K562 (cell line): ENCODE data around the gene LYPD5. TPM values are rescaled to one million over a fixed set of nuclear protein-coding genes. Genes with fewer than 3 reads are reported as not detected.
A peak's percentile ranks its signal among the peaks of the same experiment; 100 is the strongest.

Source experiments
- ADNP ChIP-seq: fragments of 200-800 bp; sonication (Bioruptor generic); IDR thresholded peaks from 2 replicates; pipeline ENCODE4 v1.6.1; 2016; ENCODE audit warnings: missing genetic modification characterization, missing compliant biosample characterization
- ARID2 ChIP-seq: fragments of 450-650 bp; IDR thresholded peaks from 2 replicates; pipeline ENCODE4 v1.6.1; 2017; ENCODE audit warnings: antibody characterized with exemption, mild to moderate bottlenecking
- BACH1 ChIP-seq: fragments of 200-800 bp; sonication (Bioruptor generic); IDR thresholded peaks from 2 replicates; pipeline ENCODE4 v1.6.1; 2016; ENCODE audit warnings: missing genetic modification characterization, missing compliant biosample characterization
- BMI1 ChIP-seq: fragments of 150-350 bp; IDR thresholded peaks from 2 replicates; pipeline ENCODE4 v1.6.1; 2014; ENCODE audit warnings: low read length
- C11orf30 ChIP-seq: fragments of 450-650 bp; IDR thresholded peaks from 2 replicates; pipeline ENCODE4 v1.6.1; 2016; ENCODE audit warnings: low read depth, mild to moderate bottlenecking
- GABPA ChIP-seq: fragments of 200-800 bp; sonication (Bioruptor generic); conservative IDR thresholded peaks from 2 replicates; pipeline ENCODE4 v1.6.1; 2016; ENCODE audit warnings: low read depth, missing genetic modification characterization, missing compliant biosample characterization
- KAT2B ChIP-seq: IDR thresholded peaks from one replicate; pipeline ENCODE4 v1.6.1; 2012; ENCODE audit warnings: low read depth, mild to moderate bottlenecking, control low read depth, inconsistent platforms, low read length, moderate library complexity
- POLR2G ChIP-seq: fragments of 200-400 bp; formaldehyde crosslinking; IDR thresholded peaks from 2 replicates; pipeline ENCODE4 v1.6.1; 2017; ENCODE audit warnings: low read depth, mild to moderate bottlenecking, antibody characterized with exemption, low read length, moderate library complexity
- RBM17 ChIP-seq: fragments of 200-400 bp; formaldehyde crosslinking; IDR thresholded peaks from 2 replicates; pipeline ENCODE4 v1.6.1; 2017; ENCODE audit warnings: low read depth, mild to moderate bottlenecking, low read length, borderline replicate concordance
- SIX5 ChIP-seq, 2 experiments: IDR thresholded peaks; 2 replicates each; pipeline ENCODE4 v1.6.1; 2011; ENCODE audit warnings: low read length in 2 of 2, borderline replicate concordance in 1 of 2, low read depth in 1 of 2, mild to moderate bottlenecking in 1 of 2, moderate library complexity in 1 of 2; ENCODE audit not compliant: insufficient read depth in 1 of 2
- SMARCC2 ChIP-seq: fragments of 450-650 bp; IDR thresholded peaks from 2 replicates; pipeline ENCODE4 v1.6.1; 2017; ENCODE audit warnings: antibody characterized with exemption, moderate library complexity, mild to moderate bottlenecking, low read depth
- SNRNP70 ChIP-seq: fragments of 200-400 bp; formaldehyde crosslinking; optimal IDR thresholded peaks from 2 replicates; pipeline ENCODE3; 2017; ENCODE audit warnings: low read depth, low read length
- SPI1 ChIP-seq: IDR thresholded peaks from 2 replicates; pipeline ENCODE4 v1.6.1; 2011; ENCODE audit warnings: low read depth, low read length, control low read depth, borderline replicate concordance
- SREBF2 ChIP-seq: sonication (generic); formaldehyde crosslinking; IDR thresholded peaks from 2 replicates; pipeline ENCODE4 v1.4.0; 2020; ENCODE audit warnings: mild to moderate bottlenecking, missing genetic modification reagents
- TCF7 ChIP-seq: sonication (generic); IDR thresholded peaks from 2 replicates; pipeline ENCODE4 v1.6.1; 2016; ENCODE audit warnings: antibody characterized with exemption, borderline replicate concordance
- TCF7L2 ChIP-seq: fragments of 150-350 bp; IDR thresholded peaks from 2 replicates; pipeline ENCODE4 v1.6.1; 2016; ENCODE audit warnings: low read depth, mild to moderate bottlenecking, low read length, moderate library complexity
- ZBTB1 ChIP-seq: sonication (generic); formaldehyde crosslinking; IDR thresholded peaks from 2 replicates; pipeline ENCODE4 v1.8.1; 2023; ENCODE audit warnings: missing genetic modification reagents, low read depth, mild to moderate bottlenecking, borderline replicate concordance
- ZKSCAN8 ChIP-seq: fragments of 200-800 bp; sonication (Bioruptor generic); IDR thresholded peaks from 2 replicates; pipeline ENCODE4 v1.6.1; 2016; ENCODE audit warnings: missing genetic modification characterization, missing compliant biosample characterization
- ZNF121 ChIP-seq: sonication (generic); formaldehyde crosslinking; conservative IDR thresholded peaks from 2 replicates; pipeline ENCODE4 v1.8.0; 2022; ENCODE audit warnings: missing genetic modification reagents
- ZNF133 ChIP-seq: fragments of 250-450 bp; sonication (Bioruptor Pico); IDR thresholded peaks from 2 replicates; pipeline ENCODE4 v1.4.0; 2020; ENCODE audit warnings: mild to moderate bottlenecking
- ZNF75A ChIP-seq: fragments of 450-650 bp; formaldehyde crosslinking; IDR thresholded peaks from 2 replicates; pipeline ENCODE4 v1.4.0; 2020; ENCODE audit warnings: mild to moderate bottlenecking
- polyA plus RNA-seq, 8 experiments: library from polyadenylated mRNA; depleted of rRNA in 4 of 8; stranded (reverse) in 5 of 8; unstranded in 3 of 8; fragments of >200 nt; fragmentation: Nextera tagmentation in 2 of 8; fragmentation: Illumina TruSeq in 1 of 8; extraction: Ambion mirVana in 2 of 8; extraction: Trizol in 1 of 8; gene quantifications; 2 replicates each; pipeline versions ENCODE4 v1.2.1 to v1.2.3, GENCODE V29; 2011 to 2014; ENCODE audit warnings: inconsistent platforms in 1 of 8, missing spikeins in 1 of 8
- total RNA-seq, 7 experiments: library from RNA; depleted of rRNA in 6 of 7; stranded (reverse); fragments of >200 nt in 6 of 7; fragmentation: Illumina TruSeq in 2 of 7; extraction: Trizol in 2 of 7; gene quantifications; 2 replicates each; pipeline versions ENCODE4 v1.2.1 to v1.2.3, GENCODE V29; 2011 to 2021; ENCODE audit warnings: low replicate concordance in 1 of 7
- TF ChIP-seq, protein P1 (sequence below): fragments of 250-450 bp; sonication (Bioruptor Pico); IDR thresholded peaks from 2 replicates; pipeline ENCODE4 v1.5.0; 2021
- TF ChIP-seq, protein P2 (sequence below): fragments of 450-650 bp; formaldehyde crosslinking; IDR thresholded peaks from 2 replicates; pipeline ENCODE4 v1.4.0; 2020; ENCODE audit warnings: mild to moderate bottlenecking, moderate library complexity
- TF ChIP-seq, protein P3 (sequence below): fragments of 250-450 bp; sonication (Bioruptor Pico); IDR thresholded peaks from 2 replicates; pipeline ENCODE4 v1.8.0; 2022; ENCODE audit warnings: moderate library complexity, mild to moderate bottlenecking, inconsistent platforms
- TF ChIP-seq, protein P4 (sequence below): fragments of 450-650 bp; IDR thresholded peaks from 2 replicates; pipeline ENCODE4 v1.6.1; 2016; ENCODE audit warnings: antibody characterized with exemption

LYPD5 gene
- total and polyA plus RNA-seq, 9 of the 15 experiments (the other 6 are each of a cell fraction or from before 2014, with no cell fraction given) = 0.03 to 0.22 (median 0.10) TPM; not detected in 3

DNA sequence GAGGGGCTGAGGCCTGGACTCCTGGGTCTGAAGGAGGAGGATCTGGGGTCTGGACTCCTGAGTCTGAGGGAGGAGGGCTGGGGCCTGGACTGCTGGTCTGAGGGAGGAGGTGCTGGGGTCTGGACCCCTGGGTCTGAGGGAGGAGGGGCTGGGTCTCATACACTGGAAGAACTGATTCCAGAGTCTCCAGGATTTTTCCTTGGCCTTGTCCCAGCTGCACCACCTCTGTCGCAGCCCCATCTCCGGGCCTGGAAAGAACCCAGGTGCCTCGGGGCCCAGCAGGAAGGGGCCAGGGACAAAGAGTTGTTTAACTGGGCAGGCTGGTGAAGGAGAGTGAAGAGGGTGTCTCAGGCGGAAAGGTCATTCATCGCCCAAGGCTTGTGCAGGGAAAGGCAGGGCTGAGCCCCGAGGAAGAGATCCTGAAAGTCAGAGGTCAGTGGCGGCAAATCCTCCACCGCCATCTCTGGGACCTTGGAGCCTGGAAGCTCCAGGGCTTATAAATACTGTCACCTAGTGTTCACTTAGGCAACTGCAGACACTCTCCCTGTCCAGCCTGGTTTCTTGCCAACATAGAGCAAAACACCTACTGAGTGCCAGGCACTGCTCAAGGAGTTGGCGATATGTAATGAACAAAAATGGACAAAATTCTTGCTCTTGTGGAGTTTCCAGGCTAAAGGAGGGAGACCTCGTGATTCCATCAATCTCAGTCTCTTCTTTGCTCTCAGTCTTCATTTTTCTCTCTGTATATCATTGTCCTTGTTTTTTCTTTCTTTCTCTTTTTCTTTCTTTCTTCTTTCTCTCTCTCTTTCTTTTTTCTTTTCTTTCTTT lies 17.1 kb downstream of the LYPD5 start (continued):
- TF ChIP-seq C11orf30 (no peak), SIX5 (IDR thresholded peaks at IDR 0.05; ENCODE audit: borderline replicate concordance in 1 of 2, insufficient read depth in 1 of 2, low read depth in 1 of 2, low read length in 2 of 2) (no peak), RBM17 (no peak), TCF7 (no peak), GABPA (tag) (no peak), POLR2G (0 out of 2 replicates have a peak, but pooled peaks have one; percentile 37), ZNF75A (CRISPR knock-in tag) (no peak), BACH1 (tag) (no peak), TCF7L2 (no peak), KAT2B (no peak), SNRNP70 (no peak), ZNF133 (CRISPR knock-in tag) (no peak), ZKSCAN8 (CRISPR knock-in tag) (no peak), SPI1 (no peak), SMARCC2 (no peak), ARID2 (peak; percentile 86), BMI1 (no peak), ZBTB1 (CRISPR knock-in tag) (no peak), ZNF121 (no peak), ADNP (tag) (no peak; the same call in 1 of the 2 replicates), SREBF2 (CRISPR knock-in tag) (no peak)
- TF ChIP-seq, protein P1, sequence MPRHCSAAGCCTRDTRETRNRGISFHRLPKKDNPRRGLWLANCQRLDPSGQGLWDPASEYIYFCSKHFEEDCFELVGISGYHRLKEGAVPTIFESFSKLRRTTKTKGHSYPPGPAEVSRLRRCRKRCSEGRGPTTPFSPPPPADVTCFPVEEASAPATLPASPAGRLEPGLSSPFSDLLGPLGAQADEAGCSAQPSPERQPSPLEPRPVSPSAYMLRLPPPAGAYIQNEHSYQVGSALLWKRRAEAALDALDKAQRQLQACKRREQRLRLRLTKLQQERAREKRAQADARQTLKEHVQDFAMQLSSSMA = no peak
- TF ChIP-seq, protein P2, sequence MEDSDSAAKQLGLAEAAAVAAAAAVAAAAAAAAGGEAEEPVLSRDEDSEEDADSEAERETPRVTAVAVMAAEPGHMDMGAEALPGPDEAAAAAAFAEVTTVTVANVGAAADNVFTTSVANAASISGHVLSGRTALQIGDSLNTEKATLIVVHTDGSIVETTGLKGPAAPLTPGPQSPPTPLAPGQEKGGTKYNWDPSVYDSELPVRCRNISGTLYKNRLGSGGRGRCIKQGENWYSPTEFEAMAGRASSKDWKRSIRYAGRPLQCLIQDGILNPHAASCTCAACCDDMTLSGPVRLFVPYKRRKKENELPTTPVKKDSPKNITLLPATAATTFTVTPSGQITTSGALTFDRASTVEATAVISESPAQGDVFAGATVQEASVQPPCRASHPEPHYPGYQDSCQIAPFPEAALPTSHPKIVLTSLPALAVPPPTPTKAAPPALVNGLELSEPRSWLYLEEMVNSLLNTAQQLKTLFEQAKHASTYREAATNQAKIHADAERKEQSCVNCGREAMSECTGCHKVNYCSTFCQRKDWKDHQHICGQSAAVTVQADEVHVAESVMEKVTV (CRISPR knock-in tag) = peak; percentile 93
- TF ChIP-seq, protein P3, sequence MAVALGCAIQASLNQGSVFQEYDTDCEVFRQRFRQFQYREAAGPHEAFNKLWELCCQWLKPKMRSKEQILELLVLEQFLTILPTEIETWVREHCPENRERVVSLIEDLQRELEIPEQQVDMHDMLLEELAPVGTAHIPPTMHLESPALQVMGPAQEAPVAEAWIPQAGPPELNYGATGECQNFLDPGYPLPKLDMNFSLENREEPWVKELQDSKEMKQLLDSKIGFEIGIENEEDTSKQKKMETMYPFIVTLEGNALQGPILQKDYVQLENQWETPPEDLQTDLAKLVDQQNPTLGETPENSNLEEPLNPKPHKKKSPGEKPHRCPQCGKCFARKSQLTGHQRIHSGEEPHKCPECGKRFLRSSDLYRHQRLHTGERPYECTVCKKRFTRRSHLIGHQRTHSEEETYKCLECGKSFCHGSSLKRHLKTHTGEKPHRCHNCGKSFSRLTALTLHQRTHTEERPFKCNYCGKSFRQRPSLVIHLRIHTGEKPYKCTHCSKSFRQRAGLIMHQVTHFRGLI (CRISPR knock-in tag) = no peak
- TF ChIP-seq, protein P4, sequence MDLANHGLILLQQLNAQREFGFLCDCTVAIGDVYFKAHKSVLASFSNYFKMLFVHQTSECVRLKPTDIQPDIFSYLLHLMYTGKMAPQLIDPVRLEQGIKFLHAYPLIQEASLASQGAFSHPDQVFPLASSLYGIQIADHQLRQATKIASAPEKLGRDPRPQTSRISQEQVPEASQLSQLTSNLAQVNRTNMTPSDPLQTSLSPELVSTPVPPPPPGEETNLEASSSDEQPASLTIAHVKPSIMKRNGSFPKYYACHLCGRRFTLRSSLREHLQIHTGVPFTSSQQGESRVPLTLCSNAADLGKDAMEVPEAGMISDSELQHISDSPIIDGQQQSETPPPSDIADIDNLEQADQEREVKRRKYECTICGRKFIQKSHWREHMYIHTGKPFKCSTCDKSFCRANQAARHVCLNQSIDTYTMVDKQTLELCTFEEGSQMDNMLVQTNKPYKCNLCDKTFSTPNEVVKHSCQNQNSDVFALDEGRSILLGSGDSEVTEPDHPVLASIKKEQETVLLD = no peak
